ENCODE measurements around the gene MAST4. TPM values are rescaled to one million over a fixed set of nuclear protein-coding genes. Genes with fewer than 3 reads are reported as not detected.

Gene MAST4
- total and polyA plus RNA-seq, 2 donors from 2014 or later, result 27.3 to 31.4 TPM

GRCh38 chr5:66660396-66660795, 64.2 kb downstream of the MAST4 start:
- no peak for TF ChIP-seq CTCF (IDR thresholded peaks at IDR 0.05; ENCODE audit: borderline replicate concordance, extremely low read depth, insufficient read depth)
- Histone ChIP-seq H3K4me3 (ENCODE audit: low read length in 3 of 3) (no peak overlapping the region), H3K27ac (ENCODE audit: low read depth in 2 of 2, low read length in 2 of 2) (no peak overlapping the region), H3K9ac (ENCODE audit: low read length in 3 of 3) (no peak overlapping the region), H3K27me3 (ENCODE audit: control insufficient read depth, insufficient read depth, low read length) (no peaks in the 10 kb centered on the region), H3K4me1 (ENCODE audit: control insufficient read depth in 2 of 3, insufficient read depth in 2 of 3, low read depth in 1 of 3, low read length in 3 of 3) (no peaks in the 10 kb centered on the region), H3K9me3 (ENCODE audit: control insufficient read depth in 2 of 3, insufficient read depth in 1 of 3, low read length in 3 of 3) (no peaks in the 10 kb centered on the region), H3K36me3 (ENCODE audit: control insufficient read depth in 2 of 3, insufficient read depth in 3 of 3, low read length in 3 of 3) (no peaks in the 10 kb centered on the region)
- FAIRE-seq, result no peak
- intact Hi-C loops (cut with DNase I), result no loop called here
- DNase-seq, result no peak

GRCh38 chr5:66661149-66661548, 65.0 kb downstream of the MAST4 start:
- no peak overlapping the region for H3K27ac ChIP-seq (ENCODE audit: low read depth in 2 of 2, low read length in 2 of 2)
- intact Hi-C loops (cut with DNase I), result no loop called here

GRCh38 chr5:66666778-66667177, 70.6 kb downstream of the MAST4 start:
- Histone ChIP-seq H3K27me3 (ENCODE audit: control insufficient read depth, insufficient read depth, low read length) (no peaks in the 10 kb centered on the region), H3K27ac (ENCODE audit: low read depth in 2 of 2, low read length in 2 of 2) (no peak overlapping the region), H3K9me3 (ENCODE audit: control insufficient read depth in 2 of 3, insufficient read depth in 1 of 3, low read length in 3 of 3) (no peaks in the 10 kb centered on the region), H3K4me3 (ENCODE audit: low read length in 3 of 3) (no peak overlapping the region), H3K36me3 (ENCODE audit: control insufficient read depth in 2 of 3, insufficient read depth in 3 of 3, low read length in 3 of 3) (no peaks in the 10 kb centered on the region), H3K4me1 (ENCODE audit: control insufficient read depth in 2 of 3, insufficient read depth in 2 of 3, low read depth in 1 of 3, low read length in 3 of 3) (peaks cover 2 to 7% (median 2%) of the 10 kb centered on the region in 3 donors), H3K9ac (ENCODE audit: low read length in 3 of 3) (no peak overlapping the region)
- FAIRE-seq (no peak), DNase-seq (peak; percentile 24 to 82 (median 48))
- TF ChIP-seq CTCF (IDR thresholded peaks at IDR 0.05; ENCODE audit: borderline replicate concordance, extremely low read depth, insufficient read depth), result no peak
- intact Hi-C loops (cut with DNase I), result no loop called here

More at GRCh38 chr5:66661149-66661548, 65.0 kb downstream of the MAST4 start:
- Histone ChIP-seq H3K9me3 (ENCODE audit: control insufficient read depth in 2 of 3, insufficient read depth in 1 of 3, low read length in 3 of 3) (no peaks in the 10 kb centered on the region), H3K36me3 (ENCODE audit: control insufficient read depth in 2 of 3, insufficient read depth in 3 of 3, low read length in 3 of 3) (no peaks in the 10 kb centered on the region), H3K4me1 (ENCODE audit: control insufficient read depth in 2 of 3, insufficient read depth in 2 of 3, low read depth in 1 of 3, low read length in 3 of 3) (no peaks in the 10 kb centered on the region), H3K4me3 (ENCODE audit: low read length in 3 of 3) (no peak overlapping the region), H3K27me3 (ENCODE audit: control insufficient read depth, insufficient read depth, low read length) (no peaks in the 10 kb centered on the region), H3K9ac (ENCODE audit: low read length in 3 of 3) (no peak overlapping the region)
- DNase-seq (no peak), FAIRE-seq (no peak)
- no peak for TF ChIP-seq CTCF (IDR thresholded peaks at IDR 0.05; ENCODE audit: borderline replicate concordance, extremely low read depth, insufficient read depth)
